ENCODE data around the gene KRT25.

Gene KRT25

GRCh38 chr17:40705584-40705983, 49.5 kb downstream of the KRT25 start:
- no peak for FAIRE-seq
- TF ChIP-seq POLR2A (IDR thresholded peaks at IDR 0.05; ENCODE audit: low read depth, low read length) (no peak), SPI1 (IDR thresholded peaks at IDR 0.05; ENCODE audit: low read depth, low read length) (no peak), POLR2AphosphoS5 (IDR thresholded peaks at IDR 0.05; ENCODE audit: low read depth, low read length) (no peak)
- no peak for DNase-seq (ENCODE audit: insufficient read length, low spot score)

GRCh38 chr17:40703652-40704051, 51.5 kb downstream of the KRT25 start, which contains the start of gene KRT24:
Gene KRT24, minus strand, starts transcription at chr17:40703752. Its CDS starts 59 bp downstream, at chr17:40703693.
- no peak for TF ChIP-seq PAX5 (IDR thresholded peaks at IDR 0.05; ENCODE audit: insufficient read depth, low read length, severe bottlenecking)
- FAIRE-seq (no peak), DNase-seq (ENCODE audit: insufficient read length, low spot score) (no peak)

- DNase-seq (ENCODE audit: insufficient read length, low spot score) (no peak), FAIRE-seq (no peak)
- TF ChIP-seq TAF1 (IDR thresholded peaks at IDR 0.05; ENCODE audit: low read depth, low read length) (no peak), PAX5 (IDR thresholded peaks at IDR 0.05; ENCODE audit: insufficient read depth, low read length, severe bottlenecking) (no peak), SPI1 (IDR thresholded peaks at IDR 0.05; ENCODE audit: low read depth, low read length) (no peak), POLR2A (IDR thresholded peaks at IDR 0.05; ENCODE audit: low read depth, low read length) (no peak), POLR2AphosphoS5 (IDR thresholded peaks at IDR 0.05; ENCODE audit: low read depth, low read length) (no peak), POU2F2 (IDR thresholded peaks at IDR 0.05; ENCODE audit: low read depth, low read length) (no peak)
Measured at GRCh38 chr17:40702271-40702670, 52.9 kb downstream of the KRT25 start.

- TF ChIP-seq TAF1 (IDR thresholded peaks at IDR 0.05; ENCODE audit: low read depth, low read length): no peak
- TF ChIP-seq POU2F2 (IDR thresholded peaks at IDR 0.05; ENCODE audit: low read depth, low read length): no peak
- TF ChIP-seq POLR2AphosphoS5 (IDR thresholded peaks at IDR 0.05; ENCODE audit: low read depth, low read length): no peak
- no peak for TF ChIP-seq SPI1 (IDR thresholded peaks at IDR 0.05; ENCODE audit: low read depth, low read length)
- FAIRE-seq (no peak), DNase-seq (ENCODE audit: insufficient read length, low spot score) (no peak)
Measured at GRCh38 chr17:40699853-40700252, 55.3 kb downstream of the KRT25 start.

GRCh38 chr17:40699371-40699770, 55.8 kb downstream of the KRT25 start:
- TF ChIP-seq POU2F2 (IDR thresholded peaks at IDR 0.05; ENCODE audit: low read depth, low read length): no peak
- no peak for TF ChIP-seq POLR2AphosphoS5 (IDR thresholded peaks at IDR 0.05; ENCODE audit: low read depth, low read length)
- no peak for TF ChIP-seq SPI1 (IDR thresholded peaks at IDR 0.05; ENCODE audit: low read depth, low read length)
- no peak for TF ChIP-seq POLR2A (IDR thresholded peaks at IDR 0.05; ENCODE audit: low read depth, low read length)
- TF ChIP-seq TAF1 (IDR thresholded peaks at IDR 0.05; ENCODE audit: low read depth, low read length): no peak
- TF ChIP-seq PAX5 (IDR thresholded peaks at IDR 0.05; ENCODE audit: insufficient read depth, low read length, severe bottlenecking): no peak
- no peak for FAIRE-seq
- no peak for DNase-seq (ENCODE audit: insufficient read length, low spot score)
